KMS-11 (cell line): ENCODE results near the gene KRT1.
"Not testable (repeated sequence)": the region's sequence is repeated elsewhere in the genome, so short reads cannot be mapped to it uniquely, and the experiment has no call there.

ENCODE experiments used
- H2AFZ ChIP-seq: fragments of 200-600 bp; sonication (generic); 2 replicates; pipeline ENCODE4 v1.6.1; 2016; ENCODE audit warnings: antibody characterized with exemption, mixed run types, low read depth
- H3K27ac ChIP-seq: fragments of 200-600 bp; sonication (generic); 2 replicates; pipeline ENCODE4 v1.6.1; 2016; ENCODE audit warnings: mild to moderate bottlenecking, mixed run types
- H3K27me3 ChIP-seq: fragments of 200-600 bp; sonication (generic); 2 replicates; pipeline ENCODE4 v1.6.1; 2017; ENCODE audit warnings: mild to moderate bottlenecking, low read depth, mixed run types, moderate library complexity; ENCODE audit not compliant: insufficient read depth
- H3K36me3 ChIP-seq: fragments of 200-600 bp; sonication (generic); 2 replicates; pipeline ENCODE4 v1.6.1; 2017; ENCODE audit warnings: mild to moderate bottlenecking, mixed run types; ENCODE audit not compliant: insufficient read depth
- H3K4me1 ChIP-seq: fragments of 200-600 bp; sonication (generic); 2 replicates; pipeline ENCODE4 v1.6.1; 2016; ENCODE audit warnings: mild to moderate bottlenecking, low read depth, mixed run types; ENCODE audit not compliant: poor library complexity, severe bottlenecking
- H3K4me2 ChIP-seq: fragments of 200-600 bp; sonication (generic); 2 replicates; pipeline ENCODE4 v1.7.0; 2016; ENCODE audit warnings: mild to moderate bottlenecking, mixed run types
- H3K4me3 ChIP-seq: fragments of 200-600 bp; sonication (generic); IDR thresholded peaks from 2 replicates; pipeline ENCODE4 v1.6.1; 2017; ENCODE audit warnings: low read depth, low read length, mixed read lengths; ENCODE audit not compliant: insufficient read depth
- H3K79me2 ChIP-seq: fragments of 200-600 bp; sonication (generic); 2 replicates; pipeline ENCODE4 v1.6.1; 2016; ENCODE audit warnings: low read depth, mixed run types; ENCODE audit not compliant: insufficient read depth
- H3K9ac ChIP-seq: fragments of 200-600 bp; sonication (generic); 2 replicates; pipeline ENCODE4 v1.6.1; 2016; ENCODE audit warnings: mild to moderate bottlenecking, mixed run types
- H4K20me1 ChIP-seq: fragments of 200-600 bp; sonication (generic); 2 replicates; pipeline ENCODE4 v1.6.1; 2016; ENCODE audit warnings: mild to moderate bottlenecking, mixed run types; ENCODE audit not compliant: insufficient read depth
- TF ChIP-seq, protein P1 (sequence below): fragments of 200-600 bp; sonication (generic); conservative IDR thresholded peaks from 2 replicates; pipeline ENCODE4 v1.6.1; 2017; ENCODE audit warnings: low read depth, mild to moderate bottlenecking, antibody characterized with exemption, low read length, moderate library complexity, mixed read lengths

KRT1 gene

GRCh38 chr12:52670506-52670905 is 9.7 kb downstream of the KRT1 start:
- no peaks in the 10 kb centered on the region for H3K4me1 ChIP-seq
- no peak overlapping the region for H3K4me3 ChIP-seq
- H3K9ac ChIP-seq: no peak overlapping the region
- H3K36me3 ChIP-seq: no peaks in the 10 kb centered on the region
- no peaks in the 10 kb centered on the region for H4K20me1 ChIP-seq
- TF ChIP-seq, protein P1, sequence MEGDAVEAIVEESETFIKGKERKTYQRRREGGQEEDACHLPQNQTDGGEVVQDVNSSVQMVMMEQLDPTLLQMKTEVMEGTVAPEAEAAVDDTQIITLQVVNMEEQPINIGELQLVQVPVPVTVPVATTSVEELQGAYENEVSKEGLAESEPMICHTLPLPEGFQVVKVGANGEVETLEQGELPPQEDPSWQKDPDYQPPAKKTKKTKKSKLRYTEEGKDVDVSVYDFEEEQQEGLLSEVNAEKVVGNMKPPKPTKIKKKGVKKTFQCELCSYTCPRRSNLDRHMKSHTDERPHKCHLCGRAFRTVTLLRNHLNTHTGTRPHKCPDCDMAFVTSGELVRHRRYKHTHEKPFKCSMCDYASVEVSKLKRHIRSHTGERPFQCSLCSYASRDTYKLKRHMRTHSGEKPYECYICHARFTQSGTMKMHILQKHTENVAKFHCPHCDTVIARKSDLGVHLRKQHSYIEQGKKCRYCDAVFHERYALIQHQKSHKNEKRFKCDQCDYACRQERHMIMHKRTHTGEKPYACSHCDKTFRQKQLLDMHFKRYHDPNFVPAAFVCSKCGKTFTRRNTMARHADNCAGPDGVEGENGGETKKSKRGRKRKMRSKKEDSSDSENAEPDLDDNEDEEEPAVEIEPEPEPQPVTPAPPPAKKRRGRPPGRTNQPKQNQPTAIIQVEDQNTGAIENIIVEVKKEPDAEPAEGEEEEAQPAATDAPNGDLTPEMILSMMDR: no peak
- no peak overlapping the region for H3K4me2 ChIP-seq
- no peaks in the 10 kb centered on the region for H3K79me2 ChIP-seq
- H3K27me3 ChIP-seq: peaks cover 33% of the 10 kb centered on the region; the same call in 1 of the 2 replicates
- no peak overlapping the region for H2AFZ ChIP-seq
- H3K27ac ChIP-seq: no peak overlapping the region

DNA sequence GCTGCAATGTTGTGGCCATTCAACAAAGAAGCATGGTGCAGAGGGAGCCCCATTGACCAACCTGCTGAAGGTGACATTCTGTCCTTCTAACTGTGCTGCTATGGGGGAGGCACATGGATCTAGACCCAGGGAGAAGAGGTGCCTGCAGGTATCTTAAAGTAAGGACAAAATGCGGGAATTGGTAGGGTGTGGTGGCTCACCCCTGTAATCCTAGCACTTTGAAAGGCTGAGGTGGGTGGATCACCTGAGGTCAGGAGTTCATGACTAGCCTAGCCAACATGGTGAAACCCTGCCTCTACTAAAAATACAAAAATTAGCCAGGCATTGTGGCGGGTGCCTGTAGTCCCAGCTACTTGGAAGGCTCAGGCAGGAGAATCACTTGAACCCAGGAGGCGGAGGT is 10.3 kb downstream of the KRT1 start:
- not testable (repeated sequence) for H3K79me2 ChIP-seq, H4K20me1 ChIP-seq, H3K4me3 ChIP-seq, H2AFZ ChIP-seq, H3K9ac ChIP-seq, H3K36me3 ChIP-seq, H3K27ac ChIP-seq, H3K4me1 ChIP-seq, H3K4me2 ChIP-seq
- peaks cover 36% of the 10 kb centered on the region; the same call in 1 of the 2 replicates for H3K27me3 ChIP-seq

- Histone ChIP-seq H4K20me1 (no peaks in the 10 kb centered on the region), H2AFZ (no peak overlapping the region), H3K36me3 (no peaks in the 10 kb centered on the region), H3K27ac (no peak overlapping the region), H3K79me2 (no peaks in the 10 kb centered on the region), H3K4me1 (no peaks in the 10 kb centered on the region), H3K9ac (no peak overlapping the region), H3K4me2 (no peak overlapping the region), H3K27me3 (peaks cover 32% of the 10 kb centered on the region; the same call in 1 of the 2 replicates), H3K4me3 (no peak overlapping the region)
- TF ChIP-seq, protein P1: no peak
These were observed 10.8 kb downstream of the KRT1 start for GRCh38 chr12:52669426-52669825.

GRCh38 chr12:52667931-52668330 is 12.3 kb downstream of the KRT1 start:
- Histone ChIP-seq H3K36me3 (no peaks in the 10 kb centered on the region), H3K4me1 (no peaks in the 10 kb centered on the region), H3K9ac (no peak overlapping the region), H3K4me2 (no peak overlapping the region), H3K27me3 (peaks cover 19% of the 10 kb centered on the region; the same call in 1 of the 2 replicates), H3K27ac (no peak overlapping the region), H3K79me2 (no peaks in the 10 kb centered on the region), H2AFZ (no peak overlapping the region), H3K4me3 (no peak overlapping the region), H4K20me1 (no peaks in the 10 kb centered on the region)
- TF ChIP-seq, protein P1: no peak

DNA sequence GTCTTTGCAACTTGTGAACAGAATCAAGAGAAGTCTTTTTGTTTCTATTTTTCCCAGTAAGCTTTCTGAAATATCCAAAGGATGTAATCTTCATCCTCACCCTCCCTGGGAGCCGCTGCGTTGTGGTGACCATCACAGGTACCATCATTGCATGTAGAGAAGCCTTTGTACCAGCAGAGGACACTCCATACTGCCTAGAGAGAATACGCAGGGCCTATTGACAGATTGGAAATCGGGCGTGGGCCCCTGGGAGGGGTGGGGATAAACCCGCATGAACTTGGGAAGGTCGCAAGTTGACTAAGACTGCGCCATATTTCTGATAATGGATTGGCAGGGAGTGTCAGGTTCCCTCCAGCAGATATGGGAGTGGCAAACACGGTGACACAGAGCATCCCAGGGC is 12.7 kb downstream of the KRT1 start:
- Histone ChIP-seq H3K79me2 (no peaks in the 10 kb centered on the region), H4K20me1 (no peaks in the 10 kb centered on the region), H3K4me2 (no peak overlapping the region), H3K27ac (no peak overlapping the region), H3K9ac (no peak overlapping the region), H3K27me3 (peaks cover 18% of the 10 kb centered on the region; the same call in 1 of the 2 replicates), H3K36me3 (no peaks in the 10 kb centered on the region), H2AFZ (no peak overlapping the region), H3K4me1 (no peaks in the 10 kb centered on the region), H3K4me3 (no peak overlapping the region)
- TF ChIP-seq, protein P1: no peak
